Endodermal cell (in vitro differentiated cells): Measurements from ENCODE around the gene CGA. TPM values are rescaled to one million over a fixed set of nuclear protein-coding genes. Genes with fewer than 3 reads are reported as not detected.

ENCODE experiments used
- DNase-seq: peaks from one replicate; pipeline ENCODE4 v3.0.0-alpha.2; 2017
- H3K27ac ChIP-seq: 2 replicates; pipeline ENCODE4 v1.5.1; 2013; ENCODE audit warnings: mild to moderate bottlenecking, low read depth, low read length, moderate library complexity
- H3K27me3 ChIP-seq: 2 replicates; pipeline ENCODE4 v1.6.1; 2013; ENCODE audit warnings: mild to moderate bottlenecking, low read length, moderate library complexity; ENCODE audit not compliant: insufficient read depth, control insufficient read depth, poor library complexity, severe bottlenecking
- H3K36me3 ChIP-seq: 2 replicates; pipeline ENCODE4 v1.7.0; 2013; ENCODE audit warnings: mild to moderate bottlenecking, low read length, moderate library complexity; ENCODE audit not compliant: control insufficient read depth, insufficient read depth
- H3K4me1 ChIP-seq: one replicate; pipeline ENCODE4 v1.7.0; 2013; ENCODE audit warnings: low read length; ENCODE audit not compliant: control insufficient read depth, insufficient read depth
- H3K4me3 ChIP-seq: 2 replicates; pipeline ENCODE4 v1.5.1; 2013; ENCODE audit warnings: mild to moderate bottlenecking, low read length, moderate library complexity
- H3K9ac ChIP-seq: 2 replicates; pipeline ENCODE4 v1.6.1; 2013; ENCODE audit warnings: mild to moderate bottlenecking, low read length, moderate library complexity; ENCODE audit not compliant: poor library complexity, severe bottlenecking; ENCODE audit errors: extremely low read depth
- H3K9me3 ChIP-seq: 2 replicates; pipeline ENCODE4 v1.6.1; 2013; ENCODE audit warnings: mild to moderate bottlenecking, low read length, moderate library complexity; ENCODE audit not compliant: control insufficient read depth
- H3K27ac Mint-ChIP-seq: 2 replicates; pipeline ENCODE4 v1.8.0; 2020; ENCODE audit warnings: mixed read lengths
- H3K27me3 Mint-ChIP-seq: 2 replicates; pipeline ENCODE4 v1.8.0; 2021; ENCODE audit warnings: mild to moderate bottlenecking, mixed read lengths; ENCODE audit not compliant: insufficient read depth
- H3K36me3 Mint-ChIP-seq: 2 replicates; pipeline ENCODE4 v1.8.0; 2020; ENCODE audit warnings: low read depth, mixed read lengths
- H3K4me1 Mint-ChIP-seq: 2 replicates; pipeline ENCODE4 v1.8.0; 2020; ENCODE audit warnings: mixed read lengths
- H3K4me3 Mint-ChIP-seq: 2 replicates; pipeline ENCODE4 v1.8.0; 2020; ENCODE audit warnings: mild to moderate bottlenecking, moderate library complexity, mixed read lengths
- H3K9me3 Mint-ChIP-seq: 2 replicates; pipeline ENCODE4 v1.8.0; 2020; ENCODE audit warnings: mild to moderate bottlenecking, mixed read lengths
- WGBS, 2 experiments: methylation state at CpG; one replicate each; pipeline versions ENCODE4 v1.1.5 to v1.1.7; 2013; ENCODE audit warnings: missing lambda C conversion rate in 2 of 2, mixed read lengths in 1 of 2; ENCODE audit not compliant: insufficient coverage in 1 of 2, insufficient read length in 1 of 2; 5-methylcytosine and 5-hydroxymethylcytosine counted together
- total RNA-seq, 2 donors: library from RNA; stranded (reverse); fragmentation: NEBNext Ultra II Directional in 1 of 2; extraction: Animal tissue kit (Norgen Biotek cat#: 25700) in 1 of 2; gene quantifications; 2 replicates in 1 of 2; 3 replicates in 1 of 2; pipeline ENCODE4 v1.2.1, GENCODE V29; 2021
- TF ChIP-seq, protein P1 (sequence below): fragments of 200-600 bp; sonication (generic); conservative IDR thresholded peaks from 2 replicates; pipeline ENCODE4 v1.5.0; 2021; ENCODE audit warnings: antibody characterized with exemption, mild to moderate bottlenecking

The CGA gene
- total RNA-seq, 2 donors from 2014 or later, result not detected

DNA sequence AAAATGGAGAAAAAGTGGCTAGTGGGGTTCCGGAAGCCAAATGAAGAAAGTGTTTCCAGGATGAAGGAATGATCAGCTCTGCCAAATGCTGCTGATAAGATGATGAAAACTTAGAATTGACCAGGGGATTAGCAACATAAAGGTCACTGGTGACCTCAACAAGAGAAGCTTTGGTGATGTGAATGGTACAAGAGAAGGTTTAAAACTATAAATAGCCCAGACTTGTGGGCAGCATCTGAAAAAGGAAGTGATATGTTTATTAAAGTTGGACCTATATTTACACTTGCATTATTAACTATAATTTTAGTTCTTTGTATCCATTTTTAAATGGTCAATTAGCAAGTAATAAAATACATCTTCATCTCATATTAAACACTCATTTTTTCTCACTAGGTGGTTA lies 45.1 kb downstream of the CGA start:
- Histone ChIP-seq H3K9ac (no peak overlapping the region), H3K4me3 (no peak overlapping the region), H3K4me1 (no peaks in the 10 kb centered on the region), H3K27me3 (peaks cover 7% of the 10 kb centered on the region), H3K27ac (no peak overlapping the region), H3K36me3 (no peaks in the 10 kb centered on the region), H3K9me3 (no peaks in the 10 kb centered on the region)
- Mint-ChIP-seq H3K9me3 (no peaks in the 10 kb centered on the region), H3K27ac (no peak overlapping the region), H3K27me3 (peaks cover 5% of the 10 kb centered on the region), H3K36me3 (no peaks in the 10 kb centered on the region), H3K4me3 (no peak overlapping the region), H3K4me1 (no peaks in the 10 kb centered on the region)
- DNase-seq, result no peak
- TF ChIP-seq, protein P1, sequence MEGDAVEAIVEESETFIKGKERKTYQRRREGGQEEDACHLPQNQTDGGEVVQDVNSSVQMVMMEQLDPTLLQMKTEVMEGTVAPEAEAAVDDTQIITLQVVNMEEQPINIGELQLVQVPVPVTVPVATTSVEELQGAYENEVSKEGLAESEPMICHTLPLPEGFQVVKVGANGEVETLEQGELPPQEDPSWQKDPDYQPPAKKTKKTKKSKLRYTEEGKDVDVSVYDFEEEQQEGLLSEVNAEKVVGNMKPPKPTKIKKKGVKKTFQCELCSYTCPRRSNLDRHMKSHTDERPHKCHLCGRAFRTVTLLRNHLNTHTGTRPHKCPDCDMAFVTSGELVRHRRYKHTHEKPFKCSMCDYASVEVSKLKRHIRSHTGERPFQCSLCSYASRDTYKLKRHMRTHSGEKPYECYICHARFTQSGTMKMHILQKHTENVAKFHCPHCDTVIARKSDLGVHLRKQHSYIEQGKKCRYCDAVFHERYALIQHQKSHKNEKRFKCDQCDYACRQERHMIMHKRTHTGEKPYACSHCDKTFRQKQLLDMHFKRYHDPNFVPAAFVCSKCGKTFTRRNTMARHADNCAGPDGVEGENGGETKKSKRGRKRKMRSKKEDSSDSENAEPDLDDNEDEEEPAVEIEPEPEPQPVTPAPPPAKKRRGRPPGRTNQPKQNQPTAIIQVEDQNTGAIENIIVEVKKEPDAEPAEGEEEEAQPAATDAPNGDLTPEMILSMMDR, result no peak
- WGBS, 2 experiments, result 90 to 92% methylated on average over 1 of the region's 1 CpG

GRCh38 chr6:87045521-87046075 lies 49.3 kb downstream of the CGA start:
- no peak for DNase-seq
- peaks cover 9% of the 10 kb centered on the region for H3K9me3 Mint-ChIP-seq
- no peak overlapping the region for H3K4me3 ChIP-seq

GRCh38 chr6:87040729-87041128 lies 54.2 kb downstream of the CGA start:
- Histone ChIP-seq H3K4me1 (peaks cover 4% of the 10 kb centered on the region), H3K9me3 (peaks cover 19% of the 10 kb centered on the region), H3K36me3 (no peaks in the 10 kb centered on the region), H3K27me3 (no peaks in the 10 kb centered on the region), H3K9ac (no peak overlapping the region), H3K27ac (no peak overlapping the region), H3K4me3 (no peak overlapping the region)
- no peak overlapping the region for H3K27ac Mint-ChIP-seq
- H3K9me3 Mint-ChIP-seq, result peaks cover 34% of the 10 kb centered on the region
- peaks cover 8% of the 10 kb centered on the region for H3K4me1 Mint-ChIP-seq
- H3K4me3 Mint-ChIP-seq, result no peak overlapping the region
- TF ChIP-seq, protein P1, result no peak
- DNase-seq, result no peak
- 88 to 94% methylated on average over 3 to 4 of the region's 4 CpGs for WGBS, 2 experiments
- H3K36me3 Mint-ChIP-seq, result no peaks in the 10 kb centered on the region
- peaks cover 8% of the 10 kb centered on the region for H3K27me3 Mint-ChIP-seq

More at GRCh38 chr6:87045521-87046075, 49.3 kb downstream of the CGA start:
- TF ChIP-seq, protein P1, result no peak
- Mint-ChIP-seq H3K4me3 (no peak overlapping the region), H3K36me3 (no peaks in the 10 kb centered on the region), H3K27me3 (peaks cover 5% of the 10 kb centered on the region), H3K4me1 (no peaks in the 10 kb centered on the region), H3K27ac (no peak overlapping the region)
- H3K9ac ChIP-seq, result no peak overlapping the region
- H3K27ac ChIP-seq, result no peak overlapping the region
- peaks cover 7% of the 10 kb centered on the region for H3K27me3 ChIP-seq
- no peaks in the 10 kb centered on the region for H3K4me1 ChIP-seq
- WGBS, 2 experiments, result 80 to 84% methylated on average over 3 to 5 of the region's 5 CpGs
- no peaks in the 10 kb centered on the region for H3K36me3 ChIP-seq
- H3K9me3 ChIP-seq, result peaks cover 9% of the 10 kb centered on the region

Other genes with a start within 250 kb of the CGA start
- 1 to 10 TPM; 1.3 to 3.6 TPM for gene HTR1E, start 157.6 kb downstream of the CGA start, total RNA-seq
- gene ZNF292, start 60.5 kb upstream of the CGA start, total RNA-seq, result 10 to 100 TPM; 45.9 to 50.2 TPM
- 10 to 100 TPM; 11.6 to 13.3 TPM for gene SMIM8, start 227.5 kb upstream of the CGA start, total RNA-seq
- 1 to 10 TPM in 1 of 2 donors, not detected in 1; 1.1 TPM for gene GJB7, start 234.2 kb upstream of the CGA start, total RNA-seq
- gene C6orf163, start 249.7 kb upstream of the CGA start, total RNA-seq, result 1 to 10 TPM; 4.5 to 5.2 TPM